Stimulated activated CD4-positive, alpha-beta T cell treated with anti-CD3 and anti-CD28 coated beads, Interleukin-2, amount 100 ng/mL, for 24 hours (primary cell): Measurements from ENCODE around the gene ZNF682.
A peak's percentile ranks its signal among the peaks of the same experiment; 100 is the strongest.
"Not testable (repeated sequence)": the region's sequence is repeated elsewhere in the genome, so short reads cannot be mapped to it uniquely, and the experiment has no call there.

Experiments used
- DNase-seq, 2 donors: peaks; one replicate each; pipeline ENCODE4 v3.0.0-alpha.2; 2020

The ZNF682 gene

GRCh38 chr19:20039203-20039723 lies at the start of gene ZNF682:
Gene ZNF682, minus strand, starts transcription at chr19:20039505. Its CDS starts 160 bp downstream, at chr19:20039345.
- peak; percentile 95 to 98 for DNase-seq

GRCh38 chr19:20082876-20083275 lies 43.6 kb upstream of the ZNF682 start:
- DNase-seq = not testable (repeated sequence)

GRCh38 chr19:20082232-20082833 lies 43.0 kb upstream of the ZNF682 start:
- not testable (repeated sequence) for DNase-seq

DNA sequence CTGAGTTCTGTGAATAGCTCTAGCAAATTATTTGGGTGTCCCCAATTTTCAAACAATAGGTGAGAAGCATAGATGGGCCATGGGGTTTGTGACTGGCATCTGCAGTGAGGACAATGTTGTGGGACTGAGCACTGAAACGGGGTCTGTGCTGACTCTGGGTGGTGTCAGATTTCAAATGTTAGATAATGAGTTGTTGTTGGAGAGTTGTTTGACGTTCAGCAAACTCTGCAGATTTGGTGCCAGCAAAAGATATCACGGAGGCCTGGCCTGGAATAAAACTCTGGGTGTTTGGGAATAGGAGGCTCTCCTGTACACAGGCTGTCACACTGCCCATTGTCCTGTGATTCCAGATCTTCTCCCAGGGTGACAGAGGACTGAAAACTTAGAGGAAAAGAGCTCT lies 41.4 kb upstream of the ZNF682 start:
- DNase-seq = no peak

- DNase-seq = no peak
Observed at GRCh38 chr19:20079476-20079875, 40.2 kb upstream of the ZNF682 start.

DNA sequence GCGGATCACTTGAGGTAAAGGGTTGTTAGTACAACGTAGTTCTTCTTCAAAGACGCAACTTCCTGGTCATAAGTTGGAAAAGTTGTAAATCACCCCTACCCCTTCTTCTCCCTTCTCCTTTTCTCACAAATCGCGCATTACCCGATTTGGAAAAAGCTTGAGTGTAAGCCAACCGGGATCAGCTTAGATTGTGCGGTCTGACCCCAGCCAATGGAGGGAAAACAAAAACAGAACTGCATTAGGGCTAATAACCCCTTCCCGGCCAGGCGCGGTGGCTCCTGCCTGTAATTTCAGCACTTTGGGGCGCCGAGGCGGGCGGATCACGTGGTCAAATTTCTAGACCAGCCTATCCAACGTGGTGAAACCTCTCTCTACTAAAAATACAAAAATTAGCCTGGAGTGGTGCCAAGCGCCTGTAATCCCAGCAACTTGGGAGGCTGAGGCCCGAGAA lies 39.3 kb upstream of the ZNF682 start:
- DNase-seq = peak in 1 of 2 donors; percentile 25

DNA sequence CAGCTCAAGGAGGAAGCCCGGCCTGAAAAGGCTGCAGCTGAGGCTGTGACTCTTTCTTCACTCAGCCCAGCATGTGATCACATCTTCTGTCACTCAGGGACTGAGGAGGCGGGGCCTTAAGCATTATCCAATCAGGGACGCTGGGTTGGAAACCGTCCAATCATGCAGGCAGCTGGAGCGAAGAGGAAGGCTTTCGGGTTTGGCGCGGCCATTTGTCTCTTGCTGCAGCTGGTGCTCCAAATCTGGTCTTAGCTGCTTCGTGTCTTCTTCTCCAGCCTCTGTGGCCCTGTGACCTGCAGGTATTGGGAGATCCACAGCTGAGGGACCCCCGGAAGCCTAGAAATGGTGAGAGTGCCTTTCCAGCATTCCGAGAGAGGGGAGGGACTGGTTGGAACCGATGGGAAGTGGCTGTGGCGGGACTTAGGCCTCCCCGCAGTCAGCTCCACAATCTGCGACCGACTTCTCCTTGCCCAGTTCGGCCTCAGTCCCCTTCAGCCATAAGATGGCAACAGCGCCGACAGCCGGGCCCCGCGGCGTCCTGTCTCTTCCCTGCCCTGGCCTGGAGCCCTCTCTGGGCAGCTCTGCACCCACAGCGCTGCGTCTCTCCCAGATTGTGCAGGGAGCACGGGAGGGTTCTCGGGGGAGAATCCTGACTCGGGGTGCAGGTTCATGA lies 38.6 kb upstream of the ZNF682 start, which contains the start of gene ZNF90:
Gene ZNF90, plus strand, starts transcription at position 210 of the 673 bp plus-strand sequence. Its CDS starts 133 bp downstream, at position 343.
- DNase-seq = peak; percentile 84 to 87

GRCh38 chr19:20072936-20073335 lies 33.6 kb upstream of the ZNF682 start:
- DNase-seq = no peak

- DNase-seq = no peak
Observed at GRCh38 chr19:20070691-20071090, 31.4 kb upstream of the ZNF682 start.

GRCh38 chr19:20068559-20068958 lies 29.3 kb upstream of the ZNF682 start:
- DNase-seq = not testable (repeated sequence)

GRCh38 chr19:20067943-20068342 lies 28.6 kb upstream of the ZNF682 start:
- DNase-seq = no peak

DNA sequence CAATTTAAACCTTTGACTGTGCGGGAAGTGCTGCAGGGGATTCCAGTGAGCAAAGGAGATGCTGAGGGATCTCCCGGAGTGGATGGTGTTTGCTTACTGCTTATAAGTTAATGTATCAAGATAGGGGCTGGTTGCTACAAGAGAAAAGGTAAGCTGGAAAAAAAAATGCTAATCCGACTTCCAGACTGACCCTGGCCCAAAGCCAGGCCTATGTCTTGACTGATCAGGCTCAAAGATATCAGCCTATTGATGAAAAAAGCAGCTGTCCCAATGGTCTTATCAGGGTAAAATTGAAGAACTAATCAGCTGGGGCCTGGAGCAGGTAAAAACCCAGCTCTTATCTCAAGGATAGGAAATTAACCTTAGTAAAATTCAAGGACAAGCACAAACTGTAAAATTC lies 27.6 kb upstream of the ZNF682 start:
- DNase-seq = no peak

DNA sequence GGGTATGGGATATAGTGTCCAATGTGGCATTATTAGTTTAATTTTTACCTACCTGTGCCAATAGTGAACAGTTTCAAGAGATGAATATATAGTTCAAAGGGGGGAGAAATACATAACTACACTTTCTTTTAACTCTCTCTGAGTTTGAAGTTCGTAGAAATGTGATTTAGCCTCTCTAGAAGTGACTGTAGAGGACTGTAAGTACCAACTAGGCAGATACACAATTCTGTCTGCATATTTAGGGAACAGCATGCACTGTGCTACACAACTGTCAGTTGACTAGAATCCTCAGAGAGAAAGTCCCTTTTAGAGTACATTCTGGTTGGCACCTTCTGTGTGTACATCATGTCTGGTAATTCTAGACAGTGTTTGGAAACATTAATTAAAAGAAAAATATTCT lies 21.0 kb upstream of the ZNF682 start:
- no peak for DNase-seq

GRCh38 chr19:20058738-20059137 lies 19.4 kb upstream of the ZNF682 start:
- DNase-seq = not testable (repeated sequence)

DNA sequence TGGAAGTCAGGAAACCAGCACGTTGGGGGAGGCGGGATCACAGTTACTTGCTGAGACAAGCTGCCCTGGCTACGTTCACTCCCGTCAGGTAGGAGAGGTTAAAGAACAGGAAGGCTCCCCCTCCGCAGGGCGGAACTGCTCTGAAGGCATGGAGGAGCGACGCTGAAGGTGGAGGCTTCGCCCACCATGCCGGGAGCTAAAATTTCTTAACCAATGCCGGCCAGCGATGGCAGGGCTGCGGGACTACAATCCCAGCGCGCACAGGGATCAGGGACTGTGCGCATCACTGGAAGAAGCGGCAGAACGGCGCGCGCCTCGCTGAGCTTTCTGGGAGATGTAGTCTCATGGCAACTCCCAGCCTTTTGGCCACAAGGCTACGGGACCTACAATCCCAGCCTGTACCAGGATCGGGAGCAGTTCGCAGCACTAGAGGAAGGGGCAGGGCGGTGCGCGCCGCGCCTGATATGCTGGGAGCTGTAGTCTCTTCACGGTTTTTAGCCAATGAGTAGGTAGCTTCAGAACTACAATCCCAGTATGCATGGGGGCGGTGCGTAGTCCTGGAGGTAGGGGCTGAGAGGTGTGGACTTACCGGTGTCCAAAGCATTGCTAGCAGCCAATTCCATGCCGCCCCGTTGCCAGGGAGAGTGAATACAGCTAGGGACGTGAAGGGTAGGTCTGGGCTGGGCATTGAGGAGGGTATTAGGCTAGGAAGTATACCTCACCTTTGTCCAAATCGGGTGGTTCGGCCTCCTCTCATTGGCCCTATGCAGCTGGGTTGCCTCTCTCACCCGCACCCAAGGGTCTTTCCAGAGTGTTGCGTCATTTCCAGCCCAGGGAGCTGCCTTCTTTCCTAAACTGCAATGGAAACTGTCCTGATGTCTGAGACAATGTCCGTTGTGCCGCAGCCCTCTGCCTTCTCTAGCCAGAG lies 12.8 kb upstream of the ZNF682 start:
- peak; percentile 76 for DNase-seq

- DNase-seq = not testable (repeated sequence)
Observed at GRCh38 chr19:20045742-20046141, 6.4 kb upstream of the ZNF682 start.

GRCh38 chr19:20044663-20045062 lies 5.4 kb upstream of the ZNF682 start:
- no peak for DNase-seq

GRCh38 chr19:20038358-20039202 lies 725 bp downstream of the ZNF682 start:
- DNase-seq = no peak

- no peak for DNase-seq
Observed at GRCh38 chr19:20035935-20036334, 3.4 kb downstream of the ZNF682 start.

DNA sequence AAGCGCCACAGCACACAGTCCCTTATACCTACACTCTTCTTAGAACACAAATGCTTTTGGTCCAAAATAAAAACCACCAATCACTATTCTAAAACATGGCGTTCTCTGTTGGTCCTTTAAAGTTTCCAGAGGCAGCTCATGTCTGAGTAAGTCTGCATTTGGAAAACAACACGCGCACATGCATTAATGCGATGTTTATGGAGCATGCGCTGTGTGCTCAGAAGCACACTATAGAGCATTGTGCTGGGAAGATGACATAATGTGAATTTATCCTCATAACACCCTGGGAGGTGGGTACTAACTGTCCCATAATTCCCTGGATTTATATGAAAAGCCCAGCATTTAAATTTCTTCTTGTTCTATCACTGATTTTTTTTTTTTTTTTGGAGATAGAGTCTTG lies 10.7 kb downstream of the ZNF682 start:
- DNase-seq = no peak

GRCh38 chr19:20005741-20006140 lies 33.6 kb downstream of the ZNF682 start:
- no peak for DNase-seq

DNA sequence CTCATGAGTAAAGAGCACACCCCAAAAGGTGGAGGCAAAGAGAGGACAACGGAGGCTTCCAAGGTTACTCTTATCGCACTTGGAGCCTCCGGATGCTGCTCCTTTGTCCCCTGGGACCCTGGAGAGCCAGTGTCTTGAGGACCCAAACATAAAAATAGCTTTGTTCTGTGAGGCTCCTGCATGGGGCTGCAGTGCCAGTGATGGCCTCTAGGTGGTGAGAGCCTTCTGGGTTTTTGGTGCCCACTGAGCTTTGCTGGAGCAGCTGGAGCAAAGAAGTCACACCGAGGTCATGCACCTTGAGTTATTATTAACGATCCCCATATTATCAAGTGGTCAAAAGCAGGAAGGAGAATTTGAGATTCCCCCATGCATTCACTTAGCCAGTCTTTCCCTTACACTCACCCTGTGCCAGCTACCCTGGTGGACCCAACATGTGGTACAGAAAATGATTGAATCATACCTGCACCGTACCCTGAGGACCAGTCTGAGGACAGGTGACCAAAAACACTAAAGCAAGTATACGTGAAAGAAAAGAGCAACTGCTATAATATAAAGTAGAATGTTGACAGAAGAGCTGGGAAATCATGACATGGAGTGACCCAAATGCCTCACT lies 41.5 kb downstream of the ZNF682 start:
- DNase-seq = peak; percentile 40 to 56
